Spleen (tissue), 11 donors: ENCODE results near the gene MISP. TPM values are rescaled to one million over a fixed set of nuclear protein-coding genes. Genes with fewer than 3 reads are reported as not detected.

Experiments
- DNase-seq: peaks from one replicate; pipeline ENCODE4 v3.0.0-alpha.2; 2020
- H3K27ac ChIP-seq, 8 donors: fragments of 200-600 bp; sonication (generic) in 7 of 8; 1 replicate in 4 of 8; 2 replicates in 4 of 8; pipeline versions ENCODE4 v1.5.0 to v1.8.0; 2016 to 2021; ENCODE audit warnings: inconsistent platforms in 4 of 8, mild to moderate bottlenecking in 4 of 8, moderate library complexity in 1 of 8
- H3K27me3 ChIP-seq, 7 donors: fragments of 200-600 bp; sonication (generic) in 6 of 7; replicated peaks in 1 of 7; 1 replicate in 4 of 7; 2 replicates in 3 of 7; pipeline versions ENCODE4 v1.5.0 to v1.8.0; 2016 to 2021; ENCODE audit warnings: inconsistent platforms in 3 of 7, mild to moderate bottlenecking in 1 of 7
- H3K36me3 ChIP-seq, 6 donors: fragments of 200-600 bp; sonication (generic) in 5 of 6; 1 replicate in 4 of 6; 2 replicates in 2 of 6; pipeline versions ENCODE4 v1.5.0 to v1.8.0; 2016 to 2021; ENCODE audit warnings: inconsistent platforms in 2 of 6
- H3K4me1 ChIP-seq, 6 donors: fragments of 200-600 bp; sonication (generic) in 5 of 6; 1 replicate in 3 of 6; 2 replicates in 3 of 6; pipeline versions ENCODE4 v1.5.0 to v1.8.0; 2016 to 2021; ENCODE audit warnings: inconsistent platforms in 3 of 6
- H3K4me3 ChIP-seq, 8 donors: fragments of 200-600 bp; sonication (generic) in 7 of 8; 1 replicate in 4 of 8; 2 replicates in 4 of 8; pipeline versions ENCODE4 v1.5.0 to v1.8.0; 2016 to 2021; ENCODE audit warnings: inconsistent platforms in 4 of 8, mild to moderate bottlenecking in 4 of 8, moderate library complexity in 2 of 8
- H3K9me3 ChIP-seq, 8 donors: fragments of 200-600 bp; sonication (generic) in 7 of 8; 1 replicate in 4 of 8; 2 replicates in 4 of 8; pipeline versions ENCODE4 v1.5.0 to v1.8.0; 2016 to 2021; ENCODE audit warnings: inconsistent platforms in 4 of 8
- CTCF ChIP-seq, 11 experiments: fragments of 200-600 bp in 7 of 11; fragments of 450-650 bp in 4 of 11; sonication (generic) in 4 of 11; IDR thresholded peaks in 8 of 11; conservative IDR thresholded peaks in 3 of 11; 1 replicate in 7 of 11; 2 replicates in 4 of 11; pipeline versions ENCODE4 v1.4.0 to v1.8.0; 2016 to 2021; ENCODE audit warnings: antibody characterized with exemption in 11 of 11, inconsistent platforms in 4 of 11, mild to moderate bottlenecking in 1 of 11
- POLR2A ChIP-seq, 3 donors: fragments of 450-650 bp; IDR thresholded peaks; one replicate each; pipeline ENCODE4 v1.5.1; 2017; ENCODE audit warnings: antibody characterized with exemption in 3 of 3, mild to moderate bottlenecking in 1 of 3
- POLR2AphosphoS5 ChIP-seq, 3 donors: sonication (generic); formaldehyde crosslinking; IDR thresholded peaks; one replicate each; pipeline ENCODE4 v1.5.1; 2017; ENCODE audit warnings: antibody characterized with exemption in 3 of 3
- WGBS, 5 donors: extraction: QIAGEN DNeasy Blood & Tissue Kit in 3 of 5; methylation state at CpG; one replicate each; pipeline versions ENCODE4 v1.1.5 to v1.1.7; 2013 to 2018; 5-methylcytosine and 5-hydroxymethylcytosine counted together
- intact Hi-C: fragments of 100-400 bp; cut with DNase I; formaldehyde crosslinking; loops from one replicate; pipeline ENCODE4 v1.15.0; 2023; ENCODE audit warnings: low total_unique reads
- polyA plus RNA-seq, 3 donors: library from polyadenylated mRNA; stranded (reverse); fragments of 200-250 nt; gene quantifications; one replicate each; pipeline ENCODE4 v1.2.1, GENCODE V29; 2013
- total RNA-seq, 7 donors: library from RNA; depleted of rRNA in 3 of 7; stranded (reverse); fragments of >200 nt in 3 of 7; fragmentation: NEBNext Ultra II Directional in 4 of 7; extraction: Animal tissue kit (Norgen Biotek cat#: 25700) in 4 of 7; gene quantifications; one replicate each; pipeline versions ENCODE4 v1.1.0 to v1.2.1, GENCODE V29; 2016 to 2021
- donor health status: healthy with polysubstance abuse.
- donor health status: DM: no; HTN: no; CAD: no; lungs with moderate emphysema.
- donor health status: DM: no; HTN: no; CAD: no.
- donor health status: Bipolar disorder and iron deficiency.
- donor health status: healthy.
- donor health status: DM: no; HTN: no; CAD: no.
- donor health status: DM: yes; HTN: yes; CAD: no.

Gene MISP
- total and polyA plus RNA-seq, 10 donors: 0.13 TPM; not detected in 9

- Histone ChIP-seq H3K27me3 (no peaks in the 10 kb centered on the region), H3K4me1 (peaks cover 11 to 67% (median 37%) of the 10 kb centered on the region in 6 donors), H3K36me3 (no peaks in the 10 kb centered on the region), H3K4me3 (no peak overlapping the region), H3K27ac (peak overlapping the region in 6 of 8 donors; percentile 29 to 84 (median 76)), H3K9me3 (no peaks in the 10 kb centered on the region)
- intact Hi-C loops: no loop called here
- no peak for DNase-seq
- WGBS, 5 donors: 80 to 86% (median 82%) methylated on average over 26 of the region's 26 CpGs
- TF ChIP-seq POLR2AphosphoS5 (IDR thresholded peaks at IDR 0.05) (no peak), CTCF (IDR thresholded peaks at IDR 0.05 in 8 of 11, conservative IDR thresholded peaks at IDR 0.05 in 3 of 11) (no peak)
Observed at GRCh38 chr19:791007-791566, 40.2 kb downstream of the MISP start.

DNA sequence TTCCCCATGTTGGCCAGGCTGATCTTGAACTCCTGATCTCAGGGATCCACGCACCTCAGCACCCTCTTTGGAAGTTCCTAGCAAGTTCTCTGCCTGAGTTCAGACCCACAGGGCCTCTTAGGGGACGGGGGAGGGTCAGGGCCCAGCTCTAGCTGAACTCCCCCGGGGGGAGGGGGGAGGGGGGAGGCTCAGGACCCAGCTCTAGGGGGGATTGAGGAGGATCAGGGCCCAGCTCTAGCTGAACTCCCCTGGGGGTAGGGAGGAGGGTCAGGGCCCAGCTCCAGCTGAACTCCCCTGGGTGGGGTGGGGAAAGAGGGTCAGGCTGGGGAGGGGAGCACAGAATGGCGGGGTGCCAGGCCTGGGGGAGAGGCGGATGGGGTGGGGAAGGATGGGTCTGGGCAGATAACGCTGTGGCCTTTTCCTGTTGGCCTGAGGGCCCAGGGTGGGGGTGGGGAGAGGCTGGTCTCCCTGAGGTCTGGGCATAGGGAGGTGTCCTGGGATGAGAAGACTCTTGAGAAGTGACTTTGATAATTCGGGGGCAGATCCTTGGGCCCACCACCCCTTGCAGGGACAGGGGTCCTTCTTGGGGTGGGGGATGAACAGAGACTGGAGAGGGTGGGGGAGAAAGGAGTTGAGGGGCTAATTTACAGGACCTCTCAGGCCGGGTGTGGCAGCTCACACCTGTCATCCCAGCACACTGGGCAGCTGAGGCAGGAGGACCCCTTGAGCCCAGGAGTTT is 40.8 kb downstream of the MISP start:
- Histone ChIP-seq H3K4me1 (peaks cover 15 to 73% (median 43%) of the 10 kb centered on the region in 6 donors), H3K36me3 (no peaks in the 10 kb centered on the region), H3K9me3 (no peaks in the 10 kb centered on the region), H3K27ac (peak overlapping the region in 7 of 8 donors; percentile 29 to 84 (median 73)), H3K27me3 (no peaks in the 10 kb centered on the region), H3K4me3 (no peak overlapping the region)
- DNase-seq: peak; percentile 69
- 35 to 64% (median 51%) methylated on average over 7 to 8 of the region's 8 CpGs for WGBS, 5 donors
- TF ChIP-seq POLR2AphosphoS5 (IDR thresholded peaks at IDR 0.05) (no peak), POLR2A (IDR thresholded peaks at IDR 0.05) (no peak), CTCF (IDR thresholded peaks at IDR 0.05 in 8 of 11, conservative IDR thresholded peaks at IDR 0.05 in 3 of 11) (no peak)
- intact Hi-C loops: no loop called here

GRCh38 chr19:792306-792885 is 41.5 kb downstream of the MISP start:
- Histone ChIP-seq H3K9me3 (no peaks in the 10 kb centered on the region), H3K36me3 (no peaks in the 10 kb centered on the region), H3K27ac (peak overlapping the region in 7 of 8 donors; percentile 32 to 84 (median 73)), H3K27me3 (no peaks in the 10 kb centered on the region), H3K4me1 (peaks cover 15 to 72% (median 43%) of the 10 kb centered on the region in 6 donors), H3K4me3 (no peak overlapping the region)
- 76 to 88% (median 79%) methylated on average over 16 of the region's 16 CpGs for WGBS, 5 donors
- no peak for DNase-seq
- intact Hi-C loops: no loop called here
- no peak for TF ChIP-seq POLR2A (IDR thresholded peaks at IDR 0.05)
- no peak for TF ChIP-seq POLR2AphosphoS5 (IDR thresholded peaks at IDR 0.05)
- no peak for TF ChIP-seq CTCF (IDR thresholded peaks at IDR 0.05 in 8 of 11, conservative IDR thresholded peaks at IDR 0.05 in 3 of 11)

- H3K27me3 ChIP-seq: no peaks in the 10 kb centered on the region
- WGBS, 5 donors: 93 to 98% (median 94%) methylated on average over 12 of the region's 12 CpGs
- H3K36me3 ChIP-seq: no peaks in the 10 kb centered on the region
- no peak for TF ChIP-seq CTCF (IDR thresholded peaks at IDR 0.05 in 8 of 11, conservative IDR thresholded peaks at IDR 0.05 in 3 of 11)
- no peak for TF ChIP-seq POLR2AphosphoS5 (IDR thresholded peaks at IDR 0.05)
- no peak for TF ChIP-seq POLR2A (IDR thresholded peaks at IDR 0.05)
- DNase-seq: no peak
- H3K9me3 ChIP-seq: no peaks in the 10 kb centered on the region
- intact Hi-C loops: no loop called here
- no peak overlapping the region for H3K4me3 ChIP-seq
- H3K4me1 ChIP-seq: peaks cover 16 to 67% (median 41%) of the 10 kb centered on the region in 6 donors
- H3K27ac ChIP-seq: no peak overlapping the region
Observed at GRCh38 chr19:793806-794205, 42.9 kb downstream of the MISP start.
